Skin epidermis (tissue), 12 donors: ENCODE data around the gene WDR62.
"Not testable (repeated sequence)": the region's sequence is repeated elsewhere in the genome, so short reads cannot be mapped to it uniquely, and the experiment has no call there.

Experiments used
- H3K27ac ChIP-seq, 21 experiments: fragments of 200-600 bp; sonication (generic) in 11 of 21; one replicate each; pipeline ENCODE4 v1.5.0; 2020; ENCODE audit warnings: mild to moderate bottlenecking in 3 of 21, inconsistent platforms in 2 of 21, moderate library complexity in 2 of 21
- H3K4me3 ChIP-seq, 7 experiments: fragments of 200-600 bp; sonication (generic) in 2 of 7; one replicate each; pipeline ENCODE4 v1.5.0; 2020; ENCODE audit warnings: inconsistent platforms in 2 of 7, mild to moderate bottlenecking in 2 of 7, moderate library complexity in 1 of 7

WDR62 gene

DNA sequence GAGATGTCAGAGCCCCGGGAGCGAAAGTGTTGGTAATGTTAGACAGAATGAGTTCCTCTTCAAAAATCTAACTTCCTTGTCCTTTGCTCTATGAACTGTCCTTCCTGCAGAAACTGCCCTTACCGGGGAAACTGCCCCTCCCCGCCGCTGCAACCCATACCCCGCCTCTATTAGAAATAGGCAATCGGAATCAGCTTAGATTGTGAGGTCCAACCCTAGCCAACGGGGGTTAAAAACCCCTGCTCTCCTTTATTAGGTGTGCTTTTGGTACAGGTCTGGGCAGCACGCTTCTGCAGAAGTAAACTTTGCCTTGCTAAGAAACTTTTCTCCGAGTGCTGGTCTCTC is 73.7 kb downstream of the WDR62 start:
- peak overlapping the region; percentile 23 to 41 (median 34) for H3K4me3 ChIP-seq
- peak overlapping the region; percentile 9 to 96 (median 87) for H3K27ac ChIP-seq

DNA sequence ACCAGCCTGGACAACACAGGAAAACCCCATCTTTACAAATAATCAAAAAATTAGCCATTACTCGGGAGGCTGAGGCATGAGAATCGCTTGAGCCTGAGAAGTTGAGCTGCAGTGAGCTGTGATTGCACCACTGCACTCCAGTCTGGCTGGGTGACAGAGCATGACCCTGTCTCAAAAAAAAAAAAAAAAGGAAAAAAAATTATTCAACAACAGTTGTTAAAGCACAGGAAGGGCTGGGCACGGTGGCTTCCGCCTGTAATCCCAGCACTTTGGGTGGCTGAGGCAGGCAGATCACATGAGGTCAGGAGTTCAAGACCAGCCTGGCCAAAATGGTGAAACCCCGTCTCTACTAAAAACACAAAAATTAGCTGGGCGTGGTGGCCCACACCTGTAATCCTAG is 76.5 kb downstream of the WDR62 start:
- H3K27ac ChIP-seq, result peak overlapping the region in 2 of 21 experiments; percentile 7 to 31

GRCh38 chr19:36134867-36135266 is 80.2 kb downstream of the WDR62 start:
- H3K27ac ChIP-seq, H3K4me3 ChIP-seq: not testable (repeated sequence)

More for the DNA sequence above, 76.5 kb downstream of the WDR62 start:
- H3K4me3 ChIP-seq, result not testable (repeated sequence)

DNA sequence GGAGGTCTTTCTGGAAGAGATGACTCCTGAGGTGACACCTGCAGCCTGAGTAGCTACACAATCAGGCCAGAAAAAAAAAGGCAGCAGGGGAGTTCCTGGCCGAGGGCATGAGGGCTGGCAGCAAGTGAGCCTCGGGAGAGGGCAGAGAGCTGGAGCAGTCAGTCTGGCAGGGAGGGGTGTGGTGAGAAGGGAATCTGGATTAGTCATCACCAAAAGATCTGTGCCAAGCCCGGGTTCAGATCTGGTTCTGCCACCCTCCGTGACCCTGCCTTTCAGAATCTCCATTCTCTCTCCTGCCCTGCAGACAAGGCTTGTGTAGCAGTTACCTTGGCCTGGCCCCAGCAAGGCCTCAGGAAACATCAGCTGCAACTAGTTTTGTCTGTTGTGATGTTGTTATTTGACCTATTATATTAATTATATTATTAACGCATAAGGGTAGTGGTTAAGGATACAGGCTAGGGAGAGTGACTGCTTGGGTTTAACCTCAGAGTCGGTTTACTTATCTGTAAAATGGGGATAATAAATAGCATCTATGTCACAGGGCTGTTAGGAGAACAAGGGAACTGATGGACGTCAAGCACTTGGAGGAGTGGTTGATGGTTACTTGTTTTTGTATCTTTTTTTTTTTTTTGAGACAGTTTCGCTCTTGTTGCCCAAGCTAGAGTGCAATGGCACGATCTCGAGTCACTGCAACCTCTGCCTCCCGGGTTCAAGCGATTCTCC is 82.4 kb downstream of the WDR62 start:
- H3K27ac ChIP-seq, result peak overlapping the region in 12 of 21 experiments; percentile 7 to 71 (median 61)
- no peak overlapping the region for H3K4me3 ChIP-seq

- Histone ChIP-seq H3K27ac (peak overlapping the region; percentile 10 to 99 (median 95)), H3K4me3 (peak overlapping the region; percentile 65 to 87 (median 74))
Observed at GRCh38 chr19:36139120-36139472, 84.4 kb downstream of the WDR62 start.

GRCh38 chr19:36139473-36140303 is 85.0 kb downstream of the WDR62 start, which contains the start of gene CAPNS1:
Gene CAPNS1 (plus strand): TSS chr19:36140066. CDS start chr19:36141012, 946 bp downstream.
- Histone ChIP-seq H3K4me3 (peak within 1 kb of the TSS; percentile 65 to 87 (median 74)), H3K27ac (peak within 1 kb of the TSS; percentile 79 to 99 (median 95))

- Histone ChIP-seq H3K4me3 (peak overlapping the region; percentile 65 to 87 (median 74)), H3K27ac (peak overlapping the region; percentile 79 to 99 (median 95))
Observed at GRCh38 chr19:36140304-36141038, 85.8 kb downstream of the WDR62 start.

DNA sequence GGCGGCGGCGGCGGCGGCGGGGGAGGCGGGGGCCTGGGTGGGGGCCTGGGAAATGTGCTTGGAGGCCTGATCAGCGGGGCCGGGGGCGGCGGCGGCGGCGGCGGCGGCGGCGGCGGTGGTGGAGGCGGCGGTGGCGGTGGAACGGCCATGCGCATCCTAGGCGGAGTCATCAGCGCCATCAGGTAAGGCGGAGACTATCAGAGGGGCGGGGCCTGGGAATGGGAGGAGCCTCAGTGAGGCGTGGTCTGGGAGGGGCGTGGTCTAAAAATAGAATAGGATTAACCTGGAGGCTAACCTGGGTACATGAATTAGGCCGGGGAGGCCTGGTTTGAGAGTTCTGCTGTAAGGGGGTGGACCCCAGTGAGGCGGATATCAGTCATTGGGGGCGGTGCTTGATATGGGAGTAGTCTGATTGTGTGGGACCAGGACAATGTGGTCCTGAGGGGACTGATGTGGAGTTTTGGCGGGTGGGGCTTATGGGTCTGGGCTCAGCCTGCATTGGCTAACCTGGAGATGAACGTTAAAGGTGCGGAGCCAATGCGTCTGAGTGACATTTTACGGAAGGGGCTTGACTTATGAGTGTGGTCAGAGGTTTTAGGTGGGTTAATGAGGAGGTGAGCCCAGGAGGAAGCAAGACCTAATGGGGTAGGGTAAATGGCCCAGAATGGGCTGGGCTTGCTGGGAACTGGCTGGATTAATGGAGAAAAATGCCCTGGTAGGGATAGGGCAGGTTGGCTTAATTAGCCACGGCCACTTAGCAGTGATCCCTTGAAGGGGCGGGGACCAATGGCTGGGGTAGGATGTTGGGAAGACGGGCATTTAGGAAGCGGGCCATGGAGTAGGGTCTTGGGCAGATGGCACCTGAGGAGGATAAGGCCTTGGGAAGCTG is 86.6 kb downstream of the WDR62 start:
- Histone ChIP-seq H3K27ac (peak overlapping the region; percentile 79 to 99 (median 95)), H3K4me3 (peak overlapping the region; percentile 65 to 87 (median 74))

DNA sequence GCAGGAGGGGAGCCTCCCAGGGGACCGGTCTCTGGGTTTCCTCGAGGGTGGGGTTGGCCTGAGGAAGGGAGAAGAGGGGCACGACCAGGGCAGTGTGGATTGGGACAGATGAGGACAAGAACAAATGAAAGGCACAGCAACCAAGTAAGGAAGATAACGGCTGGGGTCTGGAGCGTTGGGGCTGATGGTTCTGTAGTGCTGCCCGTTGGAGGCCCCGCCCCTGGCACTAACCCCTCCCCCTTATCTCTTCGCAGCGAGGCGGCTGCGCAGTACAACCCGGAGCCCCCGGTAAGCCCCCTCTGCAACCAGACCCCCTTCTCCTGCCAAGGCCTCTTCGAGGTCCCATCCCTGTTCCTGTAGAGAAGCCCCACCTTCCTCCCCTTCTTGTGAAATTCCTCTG is 87.3 kb downstream of the WDR62 start:
- H3K4me3 ChIP-seq, result no peak overlapping the region
- peak overlapping the region in 3 of 21 experiments; percentile 12 to 98 (median 32) for H3K27ac ChIP-seq

DNA sequence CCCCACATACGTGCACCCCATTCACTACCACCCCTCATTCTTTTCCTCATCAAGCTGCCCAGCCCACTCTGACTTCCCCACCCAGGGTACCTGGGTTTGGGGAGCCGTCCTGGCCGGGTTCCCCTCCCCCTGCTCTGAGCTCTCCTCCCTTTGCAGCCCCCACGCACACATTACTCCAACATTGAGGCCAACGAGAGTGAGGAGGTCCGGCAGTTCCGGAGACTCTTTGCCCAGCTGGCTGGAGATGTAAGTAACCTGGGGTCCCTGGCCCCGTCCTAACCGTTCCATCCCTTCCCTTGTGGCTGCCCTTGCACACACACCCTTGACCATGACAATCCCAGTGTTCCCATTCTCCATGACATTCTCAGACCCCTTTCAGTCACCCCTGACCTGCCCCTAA is 87.8 kb downstream of the WDR62 start:
- H3K27ac ChIP-seq, result peak overlapping the region in 1 of 21 experiments; percentile 32

GRCh38 chr19:36144624-36145023 is 89.9 kb downstream of the WDR62 start:
- Histone ChIP-seq H3K4me3 (no peak overlapping the region), H3K27ac (no peak overlapping the region)

More for the DNA sequence above, 87.8 kb downstream of the WDR62 start:
- no peak overlapping the region for H3K4me3 ChIP-seq

- H3K27ac ChIP-seq, result peak overlapping the region in 5 of 21 experiments; percentile 11 to 98 (median 88)
- no peak overlapping the region for H3K4me3 ChIP-seq
Observed at GRCh38 chr19:36149673-36150406, 95.1 kb downstream of the WDR62 start.

DNA sequence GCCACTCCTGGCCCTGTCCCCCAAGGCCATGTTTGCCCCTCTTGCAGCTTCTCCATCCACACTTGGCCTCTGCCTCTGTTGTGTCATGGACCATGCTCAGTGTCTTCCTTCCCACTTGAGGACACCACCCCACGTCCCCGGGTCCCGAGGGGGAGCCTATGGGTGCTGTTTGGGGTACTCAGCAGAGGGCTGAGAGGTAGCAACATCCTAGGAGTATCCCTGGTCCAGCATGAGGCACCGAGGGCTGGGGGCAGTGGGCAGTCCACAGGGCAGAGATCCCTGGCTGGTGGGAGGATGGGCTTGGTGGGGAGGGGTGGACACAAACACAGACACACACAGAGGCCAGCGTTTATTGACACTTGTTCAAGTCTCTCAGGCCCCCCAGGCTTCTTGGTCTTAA is 95.9 kb downstream of the WDR62 start:
- H3K27ac ChIP-seq, result peak overlapping the region in 9 of 21 experiments; percentile 83 to 98 (median 88)
- no peak overlapping the region for H3K4me3 ChIP-seq

DNA sequence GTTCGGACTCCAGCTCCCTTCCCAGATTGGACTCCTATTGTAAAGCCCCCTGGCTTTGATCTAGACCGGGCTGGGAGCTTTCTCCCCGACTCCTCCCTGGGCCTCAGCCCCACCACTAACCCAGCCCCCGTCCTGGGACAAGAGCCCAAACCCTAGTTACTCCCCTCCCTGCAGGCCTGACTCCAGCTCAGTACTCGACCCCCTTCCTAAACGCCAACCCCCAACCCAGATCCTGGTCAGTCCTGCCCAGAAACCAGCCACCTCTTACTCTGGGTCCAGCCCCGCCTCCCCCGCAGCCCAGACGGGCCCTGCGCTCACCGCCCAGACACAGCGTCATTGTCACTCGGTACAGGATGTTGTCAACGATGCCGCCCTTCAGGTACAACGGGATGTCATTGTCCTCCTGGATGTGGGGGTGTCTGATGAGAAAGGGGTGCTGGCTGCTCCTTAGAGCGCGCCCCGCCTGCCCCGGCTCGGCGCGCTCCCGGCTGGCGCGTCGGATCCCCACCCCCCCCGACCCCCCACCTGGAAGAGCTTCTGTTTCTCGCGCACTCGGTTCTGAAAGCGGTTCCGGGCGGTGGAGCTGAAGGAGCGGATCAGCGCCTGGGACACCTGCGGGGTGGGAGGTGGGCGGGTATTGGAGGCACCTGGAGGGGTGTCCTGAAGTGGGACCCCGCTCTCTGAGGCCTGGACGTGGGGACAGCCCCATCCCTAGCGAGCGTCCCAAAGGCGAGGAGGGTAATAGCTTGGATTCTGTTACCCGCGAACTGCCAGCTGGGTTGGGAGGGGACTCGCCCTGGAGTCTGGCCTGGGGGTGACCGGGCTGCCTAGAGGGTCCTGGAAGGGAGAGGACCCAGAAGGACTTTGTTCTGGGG is 96.7 kb downstream of the WDR62 start:
- Histone ChIP-seq H3K4me3 (peak overlapping the region; percentile 19 to 47 (median 29)), H3K27ac (peak overlapping the region in 20 of 21 experiments; percentile 14 to 98 (median 82))

DNA sequence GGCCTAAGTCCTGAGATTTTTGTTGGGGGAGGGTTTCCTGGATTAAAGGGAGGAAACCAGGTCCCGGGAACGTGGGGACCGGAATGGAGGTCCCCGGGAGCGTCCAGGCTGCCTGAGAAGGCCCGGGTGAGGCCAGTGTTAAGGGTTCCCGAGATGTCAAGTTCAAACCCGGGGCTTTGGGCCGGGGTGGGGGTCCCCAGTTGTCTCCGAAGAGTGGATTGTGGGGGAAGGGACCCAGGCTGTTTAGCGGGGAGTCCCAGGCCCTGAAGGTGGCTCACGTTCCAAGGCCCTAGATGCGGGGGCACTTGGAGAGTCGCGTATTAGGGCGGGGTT is 97.3 kb downstream of the WDR62 start:
- Histone ChIP-seq H3K4me3 (peak overlapping the region; percentile 19 to 47 (median 29)), H3K27ac (peak overlapping the region in 20 of 21 experiments; percentile 14 to 98 (median 82))

GRCh38 chr19:36152352-36153091 is 97.8 kb downstream of the WDR62 start, which contains the start of gene COX7A1:
Gene COX7A1 (minus strand): TSS chr19:36152447. CDS start chr19:36152407, 40 bp downstream.
- H3K27ac ChIP-seq, result peak within 1 kb of the TSS in 20 of 21 experiments; percentile 14 to 98 (median 82)
- H3K4me3 ChIP-seq, result peak within 1 kb of the TSS; percentile 19 to 47 (median 29)
